Astrocyte of the hippocampus (primary cell): ENCODE results near the gene PIGB.
"Not testable (repeated sequence)": the region's sequence is repeated elsewhere in the genome, so short reads cannot be mapped to it uniquely, and the experiment has no call there.

ENCODE experiments used
- DNase-seq: peaks from one replicate; pipeline ENCODE4 v3.0.0; 2011; ENCODE audit warnings: low read depth, low spot score

The PIGB gene

DNA sequence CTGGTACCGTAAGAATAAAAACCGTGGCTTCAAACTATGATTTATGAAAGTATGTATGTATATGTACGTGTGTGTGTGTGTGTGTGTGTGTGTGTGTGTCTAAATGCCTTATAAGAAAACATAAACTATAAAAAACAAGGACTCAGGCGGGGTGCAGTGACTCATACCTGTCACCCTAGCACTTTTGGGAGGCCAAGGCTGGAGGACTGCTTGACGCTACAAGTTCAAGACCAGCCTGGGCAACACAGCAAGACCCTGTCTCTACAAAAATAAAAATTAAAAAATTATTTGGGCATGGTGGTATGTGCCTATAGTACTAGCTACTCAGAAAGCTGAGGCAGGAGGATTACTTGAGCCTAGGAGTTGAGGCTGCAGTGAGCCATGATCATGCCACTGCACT lies 60.1 kb downstream of the PIGB start:
- DNase-seq = no peak

DNA sequence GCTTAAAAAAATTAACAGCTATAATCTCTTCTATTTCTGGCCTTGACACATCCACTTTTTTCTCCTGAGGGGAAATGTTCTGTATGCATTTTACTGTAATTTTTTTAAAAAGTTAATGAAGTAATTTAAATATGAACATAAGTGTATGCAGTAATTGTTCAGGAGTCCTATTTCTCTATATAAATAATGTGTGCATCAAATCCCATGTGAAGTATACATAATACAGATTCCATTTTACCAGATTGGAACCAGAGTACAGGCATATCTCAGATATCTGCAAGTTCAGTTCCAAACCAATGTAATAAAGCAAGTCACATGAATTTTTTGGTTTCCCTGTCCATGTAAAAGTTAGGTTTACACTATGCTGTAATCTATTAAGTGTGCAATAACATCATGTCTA lies 62.6 kb downstream of the PIGB start:
- DNase-seq = no peak

- DNase-seq = no peak
Measured at GRCh38 chr15:55383687-55384086, 64.7 kb downstream of the PIGB start.

DNA sequence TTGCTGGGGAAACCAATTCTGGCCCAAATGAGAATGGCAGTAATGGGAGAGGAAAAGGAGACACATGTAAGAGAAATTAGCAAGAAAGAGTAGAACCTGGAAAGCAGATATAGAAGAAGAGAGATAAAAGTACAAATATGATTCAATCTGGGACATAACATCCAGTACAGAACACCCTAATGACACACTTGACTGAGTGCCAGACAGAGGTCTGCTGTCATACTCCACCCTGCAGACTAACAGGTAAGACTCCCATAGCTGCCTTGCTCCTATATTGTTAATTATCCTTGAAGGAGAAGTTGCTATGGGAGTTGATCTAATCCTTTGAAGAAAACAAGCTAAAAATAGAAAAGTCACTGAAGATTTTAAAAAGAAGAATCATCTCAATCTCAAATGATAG lies 68.0 kb downstream of the PIGB start:
- DNase-seq = no peak

GRCh38 chr15:55389264-55389607 lies 70.2 kb downstream of the PIGB start:
- no peak for DNase-seq

DNA sequence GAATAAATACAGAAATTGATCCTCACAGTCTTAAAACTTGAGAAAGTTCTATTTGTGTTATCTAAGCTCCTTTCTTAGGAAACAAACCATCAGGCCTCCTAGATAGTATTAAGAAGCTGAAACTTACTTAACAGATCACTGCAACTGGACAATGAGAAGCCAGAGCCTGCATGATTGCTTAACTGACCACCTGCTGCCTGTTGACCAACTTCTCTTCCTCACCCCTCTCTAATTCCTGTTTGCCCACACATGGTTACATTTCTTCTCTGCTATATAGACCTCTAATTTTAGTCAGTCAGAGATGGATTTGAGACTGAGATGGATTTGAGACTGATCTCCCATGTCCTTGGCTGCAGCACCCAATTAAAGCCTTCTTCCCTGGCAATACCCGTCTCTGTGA lies 75.7 kb downstream of the PIGB start:
- no peak for DNase-seq

GRCh38 chr15:55398243-55398642 lies 79.2 kb downstream of the PIGB start:
- no peak for DNase-seq

GRCh38 chr15:55400050-55400449 lies 81.0 kb downstream of the PIGB start:
- not testable (repeated sequence) for DNase-seq

GRCh38 chr15:55401786-55402246 lies 82.8 kb downstream of the PIGB start:
- DNase-seq = no peak

- DNase-seq = no peak
Measured at GRCh38 chr15:55402707-55403106, 83.7 kb downstream of the PIGB start.

GRCh38 chr15:55403531-55403930 lies 84.5 kb downstream of the PIGB start:
- peak; percentile 14 for DNase-seq
